Stimulated activated CD8-positive, alpha-beta memory T cell treated with anti-CD3 and anti-CD28 coated beads, Interleukin-4, amount 100 ng/mL, for 24 hours (primary cell): ENCODE results near the gene YJEFN3.

Experiments
- DNase-seq: peaks from one replicate; pipeline ENCODE4 v3.0.0-alpha.2; 2020; ENCODE audit warnings: low read depth

Gene YJEFN3, protein sequence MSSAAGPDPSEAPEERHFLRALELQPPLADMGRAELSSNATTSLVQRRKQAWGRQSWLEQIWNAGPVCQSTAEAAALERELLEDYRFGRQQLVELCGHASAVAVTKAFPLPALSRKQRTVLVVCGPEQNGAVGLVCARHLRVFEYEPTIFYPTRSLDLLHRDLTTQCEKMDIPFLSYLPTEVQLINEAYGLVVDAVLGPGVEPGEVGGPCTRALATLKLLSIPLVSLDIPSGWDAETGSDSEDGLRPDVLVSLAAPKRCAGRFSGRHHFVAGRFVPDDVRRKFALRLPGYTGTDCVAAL

DNA sequence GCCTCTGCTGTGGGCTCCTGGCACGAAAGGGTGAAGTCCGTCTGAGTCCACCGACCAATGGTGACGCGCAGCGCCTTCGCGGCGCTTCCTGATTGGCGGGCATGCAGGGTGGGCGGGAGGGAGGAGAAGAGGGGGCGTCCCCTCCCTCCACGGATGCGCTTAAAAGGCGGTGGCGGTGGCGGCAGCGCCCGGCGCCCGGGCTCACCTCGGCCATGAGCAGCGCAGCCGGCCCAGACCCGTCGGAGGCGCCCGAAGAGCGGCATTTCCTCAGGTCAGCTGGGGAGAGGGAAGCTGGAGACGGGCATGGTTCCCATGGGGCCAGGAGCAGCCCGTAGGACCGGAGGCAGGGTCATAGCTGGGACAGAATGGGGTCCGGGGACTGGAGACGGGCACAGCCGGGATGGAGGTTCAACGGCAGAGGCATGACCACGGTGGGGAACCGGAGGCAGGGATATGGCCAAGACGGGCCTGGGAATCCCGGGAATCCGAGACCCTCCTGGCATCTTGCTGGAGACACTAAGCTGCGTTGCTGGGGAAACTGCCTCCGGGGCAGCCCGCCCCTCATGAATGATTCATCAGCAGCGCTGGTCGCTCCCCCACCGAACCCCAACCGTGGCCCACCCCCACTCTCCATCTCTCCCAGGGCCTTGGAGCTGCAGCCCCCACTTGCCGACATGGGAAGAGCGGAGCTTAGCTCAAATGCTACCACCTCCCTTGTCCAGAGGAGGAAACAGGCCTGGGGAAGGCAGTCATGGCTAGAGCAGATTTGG lies at the start of gene YJEFN3:
Gene YJEFN3, plus strand, starts transcription at position 191 of the 770 bp plus-strand sequence. Its CDS starts 22 bp downstream, at position 213.
- no peak for DNase-seq

DNA sequence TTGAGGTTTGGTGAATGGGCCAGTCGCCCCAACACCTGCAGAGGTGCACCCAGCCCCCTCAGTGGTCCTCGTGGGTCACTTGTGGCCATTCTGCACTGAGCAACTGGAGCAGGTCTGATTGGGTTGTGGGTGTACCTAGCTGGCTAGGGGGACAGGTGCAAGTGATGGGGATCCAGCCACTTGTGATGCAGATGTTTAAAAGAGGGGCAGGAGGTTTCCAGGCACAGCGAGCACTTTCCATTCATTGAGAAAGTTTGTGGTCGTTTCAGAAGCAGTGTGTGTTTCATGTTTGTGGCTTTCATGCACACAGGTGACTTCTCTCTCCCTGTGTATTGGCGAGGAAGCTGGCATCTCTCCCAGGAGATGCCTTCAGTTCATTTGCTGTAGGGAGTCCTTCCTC lies 48.0 kb upstream of the YJEFN3 start:
- DNase-seq, result no peak

DNA sequence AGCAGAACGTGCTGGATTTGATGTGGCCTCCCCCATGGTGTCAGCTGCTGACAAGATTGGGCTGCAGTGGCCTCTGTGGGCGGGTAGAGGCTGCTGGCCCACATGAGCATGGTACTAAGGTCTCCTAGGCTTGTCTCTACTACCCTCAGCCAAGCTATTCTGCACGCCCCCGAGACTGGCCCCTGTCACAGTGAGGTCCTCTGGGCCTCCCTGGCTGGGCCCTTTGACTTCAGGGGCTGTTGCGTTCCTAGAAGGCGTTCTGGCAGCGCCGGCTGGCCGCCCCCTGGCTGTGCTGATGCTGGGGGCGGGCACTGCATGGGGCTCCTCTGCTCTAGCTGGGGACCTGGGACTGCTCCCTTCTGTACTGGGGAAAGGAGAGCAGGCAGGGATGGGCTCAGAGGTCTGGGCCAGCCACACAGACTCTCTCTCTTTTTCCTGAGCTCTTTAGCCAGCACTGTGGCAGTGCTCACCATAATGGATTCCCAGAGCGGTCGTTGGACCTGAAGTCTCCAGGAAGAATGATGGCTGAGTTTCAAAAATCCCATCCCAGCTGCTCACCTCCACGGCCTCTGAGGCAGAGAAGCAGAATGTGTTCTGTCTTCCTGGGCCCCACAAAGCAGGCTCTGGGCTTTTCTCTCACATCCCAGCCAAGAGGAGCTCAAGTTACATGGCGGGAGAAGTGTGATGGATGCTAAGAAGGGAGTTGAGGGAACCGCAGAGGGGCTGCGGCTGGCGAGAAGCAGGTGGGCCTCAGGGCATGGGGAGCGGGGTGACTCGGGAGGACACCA lies 45.7 kb upstream of the YJEFN3 start:
- no peak for DNase-seq

DNA sequence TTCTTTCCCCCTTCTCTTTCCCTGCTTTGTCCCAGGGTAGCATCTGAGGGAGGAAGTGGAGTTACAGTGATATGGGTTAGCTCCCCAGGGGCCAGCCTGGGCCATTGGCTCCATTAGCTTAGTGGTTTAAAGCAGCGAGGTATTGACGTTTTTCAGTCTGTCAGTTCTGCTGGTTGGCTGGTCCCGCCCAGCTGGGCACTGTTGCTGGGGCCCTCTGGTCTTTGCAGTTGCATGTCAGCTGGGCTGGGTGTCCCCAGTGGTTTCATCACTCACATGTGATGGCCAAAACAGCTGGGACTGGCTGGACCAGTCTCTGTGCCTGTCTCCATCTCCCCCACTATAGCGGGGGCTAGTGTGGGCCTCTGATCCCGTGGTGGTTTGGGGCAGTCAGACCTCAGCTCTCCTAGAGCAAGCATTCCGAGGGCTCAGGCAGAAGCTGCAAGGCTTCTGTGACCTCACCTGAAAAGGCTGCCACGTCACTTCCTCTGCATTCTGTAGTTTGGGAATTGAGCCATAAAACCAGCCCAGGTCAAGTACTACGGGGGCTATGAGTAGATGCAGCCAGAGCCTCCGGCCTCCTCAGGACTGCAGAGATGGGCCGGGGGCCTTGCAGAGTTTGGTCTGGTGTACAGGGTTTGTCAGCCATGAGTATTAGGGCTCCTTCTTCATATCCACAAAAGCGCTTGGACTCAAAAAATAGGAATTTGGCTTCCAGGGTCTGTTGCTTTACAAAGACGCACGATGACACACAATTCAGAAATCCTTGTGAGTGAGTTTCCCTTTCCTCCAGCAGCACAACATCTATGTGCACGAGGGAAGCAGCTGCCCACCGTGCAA lies 43.3 kb upstream of the YJEFN3 start:
- DNase-seq, result no peak

DNA sequence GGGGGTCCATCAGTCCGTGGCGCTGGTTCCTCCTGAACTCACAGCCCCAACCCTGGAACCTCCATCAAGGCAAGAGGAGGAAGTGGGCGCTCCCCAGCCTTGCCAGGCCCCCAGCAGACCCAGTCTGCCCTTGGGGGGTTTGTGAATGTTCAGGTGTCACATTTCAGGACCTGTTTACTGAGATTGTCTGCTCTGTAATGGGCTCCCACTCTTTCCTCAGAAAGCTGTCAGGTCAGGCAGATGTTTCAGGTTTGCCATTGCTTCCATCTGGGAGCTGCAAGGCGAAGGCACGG lies 42.8 kb upstream of the YJEFN3 start:
- DNase-seq, result no peak

DNA sequence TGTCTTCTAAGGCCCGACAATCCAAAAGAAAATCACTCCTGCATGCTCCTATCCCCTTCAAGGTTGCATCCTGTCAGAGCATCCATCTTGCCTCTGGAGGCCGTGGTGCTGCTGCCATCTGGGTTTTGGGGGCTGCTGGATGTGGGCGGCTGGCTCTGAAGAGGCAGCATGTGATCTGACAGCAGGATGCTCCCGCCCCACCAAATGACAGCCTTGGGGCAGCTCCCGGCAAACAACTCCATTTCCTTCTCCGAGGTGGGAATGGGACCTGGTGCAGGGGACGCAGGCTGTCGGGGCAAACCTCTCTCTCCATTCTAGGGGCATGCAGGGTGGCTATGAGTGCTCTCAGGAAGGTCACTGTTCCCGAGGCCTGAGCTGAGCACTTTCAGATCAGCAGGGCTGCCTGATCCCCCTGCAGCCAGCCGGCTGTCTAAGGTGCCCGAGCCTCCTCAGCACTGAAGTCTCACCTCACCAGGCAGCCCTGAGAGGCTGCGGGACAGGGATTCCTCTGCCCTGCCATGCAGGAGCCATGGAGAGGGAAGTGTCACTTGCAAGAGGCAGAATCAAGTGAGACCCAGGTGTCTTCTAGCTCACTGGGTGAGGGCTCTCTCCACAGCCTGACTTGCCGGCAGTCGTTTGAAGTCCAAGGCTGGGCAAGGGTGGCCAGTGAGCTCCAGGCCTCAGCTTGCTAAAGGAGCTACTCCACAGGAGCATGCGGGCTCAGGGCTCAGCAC lies 42.2 kb upstream of the YJEFN3 start:
- DNase-seq, result no peak

DNA sequence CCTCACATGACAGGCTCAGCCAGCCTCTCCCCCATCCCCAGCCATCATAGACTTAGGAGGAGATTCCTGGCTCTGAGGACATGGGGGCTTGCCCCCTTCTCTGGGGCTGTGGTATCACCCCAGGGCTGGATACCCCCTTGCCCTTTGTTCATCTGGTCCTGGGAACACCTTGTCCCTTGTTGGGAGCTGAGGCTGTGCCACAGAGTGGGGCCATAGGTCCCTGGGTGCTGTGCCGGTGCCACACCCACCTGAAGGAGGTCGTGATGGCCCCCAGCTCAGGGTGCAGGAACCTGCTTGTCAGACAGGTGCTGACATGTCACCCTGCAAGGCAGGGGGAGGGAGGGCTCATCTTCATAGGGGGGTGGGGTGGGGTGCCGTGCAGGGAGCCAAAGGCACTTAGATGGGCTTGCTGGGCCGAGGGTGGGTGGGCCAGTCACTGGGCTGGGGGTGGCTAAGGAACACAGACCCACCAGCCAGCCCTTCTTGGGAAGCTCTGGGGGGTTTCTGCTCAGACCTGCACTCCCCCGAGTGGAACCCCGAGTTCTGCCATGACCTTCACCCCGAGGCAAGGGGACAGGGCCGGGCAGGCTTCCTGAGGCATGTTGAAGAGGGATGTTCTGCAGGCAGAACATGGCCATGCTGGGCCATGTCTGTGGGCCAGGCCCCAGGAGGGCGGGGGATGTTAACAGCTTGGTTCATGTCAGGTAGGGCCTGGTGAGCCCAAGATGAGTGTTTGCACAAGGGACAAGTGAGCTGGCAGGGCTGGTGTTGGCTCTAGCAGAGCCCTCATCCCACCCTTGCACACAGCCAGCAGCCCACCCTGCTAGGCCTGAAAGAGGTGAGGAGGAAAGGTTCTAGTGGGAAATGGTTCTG lies 41.4 kb upstream of the YJEFN3 start:
- no peak for DNase-seq

DNA sequence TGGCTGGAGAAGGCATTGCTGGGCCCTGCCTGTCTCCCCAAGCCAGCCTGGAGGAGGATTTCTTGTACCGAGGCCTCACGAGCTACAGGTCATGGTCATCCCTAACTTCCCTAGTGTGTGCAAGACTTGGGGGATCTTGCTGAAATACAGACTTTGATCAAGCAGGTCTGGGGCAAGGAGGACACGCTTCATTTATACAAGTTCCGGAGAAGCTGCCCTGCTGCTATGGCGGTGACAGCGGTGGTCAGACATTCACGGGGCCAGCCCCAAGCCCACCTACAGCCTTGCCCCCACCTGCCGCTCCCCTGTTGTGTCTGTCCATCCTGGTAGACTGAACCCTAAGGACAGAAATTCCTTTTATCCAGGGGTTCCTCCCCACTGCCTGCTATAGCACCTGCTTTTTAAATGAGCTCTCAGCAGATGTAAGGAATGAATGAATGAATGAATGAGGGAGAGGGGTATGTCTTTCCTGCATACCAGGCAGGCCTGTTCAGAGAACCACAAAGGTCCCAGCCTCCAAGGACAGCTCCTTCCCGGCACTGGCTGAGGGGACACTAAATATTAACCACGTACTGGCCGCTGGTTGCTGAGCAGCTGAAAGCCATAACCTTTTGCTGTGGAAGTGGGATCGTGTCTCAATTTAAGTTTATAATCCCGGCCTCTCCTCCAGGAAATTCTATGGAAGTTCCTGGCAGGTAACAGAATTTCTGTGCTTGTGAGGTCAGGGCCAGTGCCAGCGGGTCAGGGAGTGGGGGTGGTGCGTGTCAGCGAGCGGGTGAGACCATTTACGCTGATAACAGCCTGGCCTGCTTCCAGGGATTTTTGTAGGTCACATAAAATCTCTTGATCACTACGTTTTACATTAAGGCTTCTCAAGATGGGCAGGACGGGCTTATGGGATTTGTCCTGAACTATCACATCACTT lies 40.5 kb upstream of the YJEFN3 start:
- DNase-seq, result no peak

DNA sequence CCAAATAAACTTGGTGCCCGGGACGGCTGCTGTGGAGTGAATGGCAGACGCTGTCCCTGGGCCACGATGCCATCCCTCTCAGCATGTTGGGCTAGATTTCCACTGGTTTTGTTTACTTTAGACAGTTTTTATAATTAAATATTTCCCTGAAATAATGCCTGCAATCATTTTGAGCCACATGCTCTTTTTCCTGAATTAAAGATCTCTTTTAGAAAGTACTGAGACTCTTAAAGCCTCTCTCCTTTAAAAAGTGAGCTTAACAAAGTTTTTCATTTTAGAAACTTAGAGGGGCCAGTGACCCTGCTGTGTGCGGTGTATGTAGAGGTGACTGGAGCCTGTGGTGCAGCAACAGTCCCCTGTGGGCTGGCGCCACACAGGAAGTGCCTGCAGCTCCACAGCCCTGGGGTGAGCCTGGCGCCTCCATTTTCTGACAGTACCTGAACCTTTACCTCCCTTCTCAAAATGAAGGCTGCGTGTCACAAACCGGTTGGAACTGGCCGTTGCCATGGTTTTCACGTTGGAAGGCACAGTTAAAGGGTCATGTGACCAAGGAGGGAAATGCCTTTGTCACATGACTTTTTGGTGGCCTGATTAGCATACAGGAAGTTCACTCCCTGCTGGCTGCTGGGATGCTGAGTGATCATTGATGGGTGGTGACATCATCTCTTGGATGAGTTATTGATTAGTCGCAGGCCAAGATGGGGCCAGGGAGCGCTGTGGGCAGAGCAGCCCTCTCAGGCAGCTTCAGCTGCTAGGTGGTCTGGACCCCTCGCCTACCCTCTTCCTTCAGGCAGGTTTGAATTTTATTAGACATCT lies 39.6 kb upstream of the YJEFN3 start:
- peak; percentile 68 for DNase-seq

DNA sequence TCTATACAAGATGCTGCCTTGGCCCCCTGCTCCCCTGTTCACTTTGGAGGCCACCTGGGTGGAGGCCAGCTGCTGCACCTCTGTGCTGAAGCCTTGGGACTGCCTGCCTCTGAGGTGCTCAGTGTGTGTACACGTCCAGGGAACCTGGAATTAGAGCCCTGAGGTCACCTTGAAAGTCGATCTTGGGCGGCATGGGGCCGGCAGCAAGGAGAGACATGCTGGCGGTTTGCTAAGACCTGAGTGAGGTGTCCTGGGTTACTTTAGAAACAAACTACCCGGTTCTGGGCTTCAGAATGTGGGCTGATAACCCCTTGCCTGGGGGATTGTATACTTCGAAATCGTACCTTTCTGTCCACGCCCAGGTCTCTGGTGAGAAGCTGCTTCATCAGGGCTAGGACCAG lies 38.9 kb upstream of the YJEFN3 start:
- DNase-seq, result no peak

DNA sequence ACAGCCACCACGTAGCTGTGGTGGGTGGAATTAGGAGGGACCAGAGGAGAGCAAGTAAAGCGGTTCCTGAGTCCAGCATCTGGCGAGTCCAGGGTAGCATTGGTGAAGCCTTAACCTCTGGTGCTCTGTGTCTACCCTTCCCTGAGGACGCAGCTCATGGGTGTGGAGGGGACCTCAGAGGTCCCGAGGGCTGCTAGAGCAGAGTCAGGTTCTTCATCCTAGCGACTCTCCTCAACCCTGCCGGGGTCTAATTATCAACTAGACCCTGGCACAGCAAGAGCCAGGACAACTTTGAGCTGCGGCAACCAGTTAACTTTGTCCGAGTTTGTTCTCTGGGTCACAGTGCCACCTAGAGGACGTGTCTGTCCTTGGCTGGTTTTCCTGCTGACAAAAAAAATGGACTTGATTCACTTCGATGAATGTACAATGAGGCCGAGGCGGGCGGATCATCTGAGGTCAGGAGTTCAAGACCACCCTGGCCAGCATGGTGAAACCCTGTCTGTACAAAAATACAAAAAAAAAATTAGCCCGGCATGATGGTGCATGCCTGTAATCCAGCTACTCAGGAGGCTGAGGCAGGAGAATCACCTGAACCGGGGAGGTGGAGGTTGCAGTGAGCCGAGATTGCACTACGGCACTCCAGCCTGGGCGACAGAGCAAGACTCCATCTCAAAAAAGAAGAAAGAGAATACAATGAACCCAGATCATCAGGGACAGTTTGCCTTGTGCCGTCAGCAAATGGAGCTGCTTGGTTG lies 38.3 kb upstream of the YJEFN3 start:
- DNase-seq, result peak; percentile 60

DNA sequence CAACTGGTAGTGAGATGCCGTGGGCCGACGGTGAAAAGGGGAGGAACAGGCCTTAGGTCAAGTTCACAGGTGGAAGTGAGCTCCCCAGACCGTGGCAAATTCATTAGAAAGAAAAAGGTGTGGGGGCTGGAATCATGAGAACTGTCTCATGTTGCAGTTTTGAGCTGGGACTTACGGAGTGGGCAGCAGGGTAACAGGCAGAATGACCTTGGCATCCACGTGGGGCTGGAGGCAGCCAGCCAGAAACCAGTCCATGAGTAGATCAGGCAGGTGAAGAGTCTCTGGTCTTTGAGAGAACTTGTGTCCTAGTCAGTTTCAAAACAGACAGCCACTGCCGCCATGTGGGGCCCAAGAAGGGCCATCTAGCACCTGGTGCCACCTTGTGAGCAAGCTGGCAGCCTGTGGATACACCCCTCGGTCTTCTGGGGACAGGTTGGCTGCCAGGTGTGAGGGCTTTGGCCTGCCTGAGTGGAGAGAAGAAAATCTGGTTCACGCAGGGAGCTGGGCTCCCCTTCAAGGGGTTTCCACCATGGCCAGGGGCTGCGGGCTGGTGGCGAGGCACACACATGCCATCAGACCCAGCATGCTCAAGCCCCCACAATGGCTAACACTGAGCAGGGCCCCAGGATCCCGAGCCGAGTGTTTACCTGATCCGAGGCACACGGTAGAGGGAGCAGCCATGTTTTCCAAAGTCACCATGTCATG lies 37.2 kb upstream of the YJEFN3 start:
- no peak for DNase-seq

DNA sequence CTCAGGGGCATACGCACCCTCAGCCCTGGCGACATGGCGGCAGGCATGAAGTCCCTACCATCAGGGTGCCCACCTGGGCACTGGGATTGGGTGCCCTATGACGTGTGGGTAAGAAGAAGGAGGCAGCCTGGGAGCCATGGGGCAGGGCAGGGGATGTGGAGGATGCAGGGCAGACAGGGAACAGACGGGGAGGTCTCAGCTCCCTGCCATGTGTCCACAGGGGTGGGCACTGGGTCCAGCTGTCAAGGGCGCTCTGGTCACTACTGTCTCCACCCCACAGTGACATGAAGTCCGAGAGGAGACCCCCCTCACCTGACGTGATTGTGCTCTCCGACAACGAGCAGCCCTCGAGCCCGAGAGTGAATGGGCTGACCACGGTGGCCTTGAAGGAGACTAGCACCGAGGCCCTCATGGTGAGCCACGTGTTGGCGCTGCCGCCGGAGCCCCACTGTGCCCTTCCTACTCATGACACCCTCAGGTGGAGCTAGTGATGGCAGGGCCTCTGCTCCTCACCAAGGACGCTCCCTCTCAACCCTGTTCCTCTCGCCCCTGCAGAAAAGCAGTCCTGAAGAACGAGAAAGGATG lies 36.6 kb upstream of the YJEFN3 start:
- no peak for DNase-seq

DNA sequence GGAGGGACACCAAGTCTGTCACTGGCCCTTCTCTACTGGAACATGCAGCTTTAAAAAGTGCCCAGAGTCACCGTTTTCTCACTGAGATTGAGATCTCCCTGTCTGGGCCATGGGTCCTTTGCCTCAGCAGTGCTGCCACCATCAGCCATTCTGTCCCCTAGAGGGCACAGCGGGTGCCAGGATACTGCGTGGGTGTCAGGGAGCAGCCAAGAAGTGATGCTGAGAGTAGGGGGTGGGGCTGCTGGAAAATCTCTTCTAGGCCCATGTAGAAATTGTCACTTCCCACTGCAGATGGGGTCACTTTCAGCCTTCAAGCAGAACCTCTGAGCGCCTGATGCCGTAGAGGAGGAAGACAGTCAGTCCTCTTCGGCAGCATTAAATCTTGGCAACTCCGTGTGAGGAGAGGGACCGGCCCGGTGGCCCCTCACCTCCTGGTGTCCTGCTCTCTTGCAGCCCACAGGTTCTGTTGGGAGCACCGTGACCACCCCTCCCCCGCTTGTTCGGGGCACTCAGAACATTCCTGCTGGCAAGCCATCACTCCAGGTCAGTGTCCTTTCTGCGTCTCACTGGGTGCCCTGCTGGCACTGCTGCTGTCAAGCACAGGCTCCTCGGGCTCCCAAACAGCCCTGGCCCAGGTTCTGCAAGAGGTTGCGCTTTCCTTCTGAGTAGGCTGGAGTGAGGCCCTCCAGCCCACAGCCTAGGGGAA lies 34.7 kb upstream of the YJEFN3 start:
- no peak for DNase-seq

DNA sequence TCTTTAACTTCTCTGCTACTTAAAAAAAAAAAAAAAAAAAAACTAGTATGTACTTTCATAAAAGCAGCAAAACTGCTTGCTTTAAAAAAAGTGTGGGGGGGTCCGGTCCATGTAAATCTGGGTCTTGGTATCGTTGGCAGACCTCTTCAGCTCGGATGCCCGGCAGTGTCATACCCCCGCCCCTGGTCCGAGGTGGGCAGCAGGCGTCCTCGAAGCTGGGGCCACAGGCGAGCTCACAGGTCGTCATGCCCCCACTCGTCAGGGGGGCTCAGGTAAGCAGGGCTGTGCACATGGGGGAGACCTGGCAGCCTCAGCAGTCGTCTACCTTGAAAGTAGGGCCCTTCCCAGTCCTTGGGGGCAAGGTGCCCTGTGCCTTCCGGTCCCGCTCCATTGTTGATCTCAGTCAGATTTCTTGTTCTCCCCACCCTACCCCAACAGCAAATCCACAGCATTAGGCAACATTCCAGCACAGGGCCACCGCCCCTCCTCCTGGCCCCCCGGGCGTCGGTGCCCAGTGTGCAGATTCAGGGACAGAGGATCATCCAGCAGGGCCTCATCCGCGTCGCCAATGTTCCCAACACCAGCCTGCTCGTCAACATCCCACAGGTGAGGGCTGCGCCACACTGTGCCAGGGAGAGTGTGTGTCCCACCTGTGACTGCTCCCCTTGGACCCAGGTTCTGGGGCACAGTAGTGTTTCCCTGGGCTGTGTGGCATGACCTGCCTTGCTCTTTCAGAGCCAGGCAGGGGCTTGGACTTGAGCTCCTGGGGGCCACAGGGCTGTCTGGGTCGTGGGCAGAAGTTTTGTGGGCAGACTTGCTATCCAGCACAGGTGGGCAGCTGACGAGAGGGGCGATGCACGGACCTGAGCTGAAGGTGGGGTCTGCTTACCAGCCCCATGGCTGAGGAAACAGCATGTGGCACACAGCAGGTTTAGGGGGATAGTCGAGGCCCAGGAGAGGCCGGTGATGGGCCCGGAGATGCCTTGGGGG lies 32.8 kb upstream of the YJEFN3 start:
- DNase-seq, result no peak
